OCI-LY7 (cell line): ENCODE results near the gene SETBP1.

ENCODE experiments used
- CTCF ChIP-seq: fragments of 200-600 bp; sonication (generic); conservative IDR thresholded peaks from 2 replicates; pipeline ENCODE4 v1.5.1; 2014; ENCODE audit warnings: mild to moderate bottlenecking, antibody characterized with exemption, low read length, moderate library complexity, mixed read lengths
- EZH2phosphoT487 ChIP-seq: fragments of 200-600 bp; sonication (generic); IDR thresholded peaks from 2 replicates; pipeline ENCODE4 v1.6.1; 2018; ENCODE audit warnings: low read depth, borderline replicate concordance, mild to moderate bottlenecking, mixed run types, antibody characterized with exemption, low read length, moderate library complexity, mixed read lengths

- TF ChIP-seq CTCF (no peak), EZH2phosphoT487 (no peak)
These were observed 155.6 kb downstream of the SETBP1 start for GRCh38 chr18:44836263-44836662.
